Measurements from ENCODE around the gene CDSN.

CDSN gene

DNA sequence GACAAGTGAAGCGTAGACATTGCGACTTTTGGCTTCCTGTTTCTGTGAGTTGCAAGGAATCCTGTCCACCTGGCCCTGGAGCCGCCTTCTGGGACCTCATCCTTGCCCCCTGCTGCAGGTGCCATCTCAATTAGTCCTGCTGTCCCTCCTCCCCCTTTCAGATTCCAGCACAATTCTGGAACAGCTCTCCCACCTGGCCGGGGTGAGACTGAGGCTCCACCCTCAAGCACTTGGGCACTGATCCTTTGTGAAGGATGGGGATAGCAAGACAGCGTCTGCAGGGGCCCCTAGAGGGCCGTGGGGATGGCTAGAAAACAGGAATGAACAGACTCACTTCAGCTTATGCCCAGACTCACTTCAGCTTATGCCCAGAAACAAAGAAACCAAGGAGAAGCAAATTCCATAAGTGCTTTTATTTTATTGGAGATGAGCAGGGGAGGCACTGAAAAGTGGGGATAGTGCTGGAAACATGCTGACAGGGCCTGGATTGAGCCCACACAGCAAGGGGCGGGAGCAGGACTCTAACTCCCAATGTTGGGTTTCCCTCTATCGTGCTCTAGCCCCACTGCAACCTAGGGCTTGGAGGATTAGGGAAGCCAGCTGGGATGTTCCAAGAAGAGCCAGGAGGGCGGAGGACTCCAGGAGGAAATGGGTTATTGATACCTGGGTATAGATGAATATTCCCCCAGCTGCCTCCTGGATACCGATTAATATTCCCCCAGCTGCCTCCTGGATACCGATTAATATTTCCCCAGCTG lies 9.2 kb downstream of the CDSN start:
- TF ChIP-seq TEAD4 (IDR thresholded peaks at IDR 0.05) (no peak), ZBTB7A (IDR thresholded peaks at IDR 0.05; ENCODE audit: low read depth) (no peak), TAF1 (IDR thresholded peaks at IDR 0.05; ENCODE audit: low read depth) (no peak), CREB1 (IDR thresholded peaks at IDR 0.05; ENCODE audit: low read depth) (no peak)

DNA sequence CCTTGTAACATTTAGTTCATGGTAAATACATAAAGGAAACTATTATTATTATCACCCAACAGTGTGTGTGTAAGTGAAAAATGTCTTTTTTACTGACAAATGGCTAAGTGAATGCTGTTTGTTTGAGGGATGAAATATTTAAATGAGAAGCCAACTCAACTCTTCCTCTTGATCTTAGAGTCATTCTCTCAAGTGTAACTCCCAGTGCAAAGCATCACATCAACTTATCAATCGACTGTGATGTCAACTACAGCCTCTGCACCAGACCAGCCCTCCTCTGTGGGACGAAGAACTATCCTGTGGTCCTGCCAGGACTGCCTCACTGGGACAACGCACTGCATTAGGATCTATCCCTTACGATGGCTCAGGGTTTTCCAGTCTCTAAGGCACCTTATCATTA lies 13.2 kb downstream of the CDSN start:
- TF ChIP-seq ZBTB7A (IDR thresholded peaks at IDR 0.05; ENCODE audit: low read depth) (no peak), FOXM1 (IDR thresholded peaks at IDR 0.05; ENCODE audit: borderline replicate concordance, low read depth) (no peak), RAD21 (IDR thresholded peaks at IDR 0.05; ENCODE audit: low read depth) (no peak)

DNA sequence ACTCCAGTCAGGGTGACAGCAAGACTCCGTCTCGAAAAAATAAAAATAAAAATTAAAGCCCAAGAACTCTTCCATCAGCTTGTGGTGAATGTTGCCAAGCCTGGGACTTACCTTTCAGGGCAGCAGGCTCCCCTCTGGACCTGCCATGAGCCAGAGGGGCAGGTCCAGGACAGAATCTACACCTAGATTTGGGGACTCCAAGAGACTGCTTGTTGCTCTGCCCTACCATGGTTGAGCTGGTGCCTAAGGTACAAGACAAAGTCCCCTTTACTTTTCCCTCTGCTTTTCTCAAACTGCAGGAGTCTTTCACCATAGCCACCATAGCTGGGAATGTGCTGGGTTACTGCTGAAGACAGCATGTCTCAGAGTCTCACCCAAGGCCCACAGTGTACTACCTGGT lies 17.1 kb downstream of the CDSN start:
- TF ChIP-seq TEAD4 (IDR thresholded peaks at IDR 0.05) = no peak
- TF ChIP-seq YY1 (IDR thresholded peaks at IDR 0.05; ENCODE audit: low read depth) = no peak
- no peak for TF ChIP-seq EP300 (IDR thresholded peaks at IDR 0.05; ENCODE audit: borderline replicate concordance)
- TF ChIP-seq FOXM1 (IDR thresholded peaks at IDR 0.05; ENCODE audit: borderline replicate concordance, low read depth) = no peak
- TF ChIP-seq, protein P1, sequence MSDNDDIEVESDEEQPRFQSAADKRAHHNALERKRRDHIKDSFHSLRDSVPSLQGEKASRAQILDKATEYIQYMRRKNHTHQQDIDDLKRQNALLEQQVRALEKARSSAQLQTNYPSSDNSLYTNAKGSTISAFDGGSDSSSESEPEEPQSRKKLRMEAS (IDR thresholded peaks at IDR 0.05) = no peak
- TF ChIP-seq ZBTB7A (IDR thresholded peaks at IDR 0.05; ENCODE audit: low read depth) = no peak
- no peak for TF ChIP-seq CREB1 (IDR thresholded peaks at IDR 0.05; ENCODE audit: low read depth)
- TF ChIP-seq EGR1 (IDR thresholded peaks at IDR 0.05) = no peak
- no peak for TF ChIP-seq NFIC (IDR thresholded peaks at IDR 0.05)
- no peak for TF ChIP-seq CEBPB (IDR thresholded peaks at IDR 0.05)
- TF ChIP-seq RAD21 (IDR thresholded peaks at IDR 0.05; ENCODE audit: low read depth) = no peak
- TF ChIP-seq TCF12 (IDR thresholded peaks at IDR 0.05; ENCODE audit: low read depth) = no peak
- TF ChIP-seq TAF1 (IDR thresholded peaks at IDR 0.05; ENCODE audit: low read depth) = no peak

DNA sequence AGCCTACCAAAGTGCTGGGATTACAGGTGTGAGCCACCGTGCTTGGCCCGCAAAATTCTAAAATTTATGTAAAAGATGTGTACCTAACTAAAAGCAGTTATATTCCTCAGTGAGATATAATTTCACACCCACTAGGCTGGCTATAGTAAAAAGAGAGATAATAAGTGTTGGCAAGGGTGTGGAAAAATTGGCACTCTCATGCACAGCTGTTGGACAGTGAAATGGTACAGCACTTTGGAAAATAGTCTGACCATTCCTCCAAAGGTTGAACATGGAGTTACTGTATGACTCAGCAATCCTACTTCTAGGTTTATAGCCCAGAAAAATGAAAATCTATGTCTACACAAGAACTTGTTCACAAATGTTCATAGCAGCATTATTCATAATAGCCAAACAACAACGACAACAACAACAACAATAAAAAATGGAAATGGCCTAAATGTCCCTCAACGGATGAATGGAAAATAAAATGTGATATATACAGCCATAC lies 21.8 kb downstream of the CDSN start:
- TF ChIP-seq NFIC (IDR thresholded peaks at IDR 0.05) (no peak), CREB1 (IDR thresholded peaks at IDR 0.05; ENCODE audit: low read depth) (no peak), TEAD4 (IDR thresholded peaks at IDR 0.05) (no peak), RAD21 (IDR thresholded peaks at IDR 0.05; ENCODE audit: low read depth) (no peak), ZBTB7A (IDR thresholded peaks at IDR 0.05; ENCODE audit: low read depth) (no peak), TAF1 (IDR thresholded peaks at IDR 0.05; ENCODE audit: low read depth) (no peak), FOXM1 (IDR thresholded peaks at IDR 0.05; ENCODE audit: borderline replicate concordance, low read depth) (no peak), CEBPB (IDR thresholded peaks at IDR 0.05) (no peak), EP300 (IDR thresholded peaks at IDR 0.05; ENCODE audit: borderline replicate concordance) (no peak), TCF12 (IDR thresholded peaks at IDR 0.05; ENCODE audit: low read depth) (no peak), EGR1 (IDR thresholded peaks at IDR 0.05) (no peak), YY1 (IDR thresholded peaks at IDR 0.05; ENCODE audit: low read depth) (no peak)
- TF ChIP-seq, protein P2, sequence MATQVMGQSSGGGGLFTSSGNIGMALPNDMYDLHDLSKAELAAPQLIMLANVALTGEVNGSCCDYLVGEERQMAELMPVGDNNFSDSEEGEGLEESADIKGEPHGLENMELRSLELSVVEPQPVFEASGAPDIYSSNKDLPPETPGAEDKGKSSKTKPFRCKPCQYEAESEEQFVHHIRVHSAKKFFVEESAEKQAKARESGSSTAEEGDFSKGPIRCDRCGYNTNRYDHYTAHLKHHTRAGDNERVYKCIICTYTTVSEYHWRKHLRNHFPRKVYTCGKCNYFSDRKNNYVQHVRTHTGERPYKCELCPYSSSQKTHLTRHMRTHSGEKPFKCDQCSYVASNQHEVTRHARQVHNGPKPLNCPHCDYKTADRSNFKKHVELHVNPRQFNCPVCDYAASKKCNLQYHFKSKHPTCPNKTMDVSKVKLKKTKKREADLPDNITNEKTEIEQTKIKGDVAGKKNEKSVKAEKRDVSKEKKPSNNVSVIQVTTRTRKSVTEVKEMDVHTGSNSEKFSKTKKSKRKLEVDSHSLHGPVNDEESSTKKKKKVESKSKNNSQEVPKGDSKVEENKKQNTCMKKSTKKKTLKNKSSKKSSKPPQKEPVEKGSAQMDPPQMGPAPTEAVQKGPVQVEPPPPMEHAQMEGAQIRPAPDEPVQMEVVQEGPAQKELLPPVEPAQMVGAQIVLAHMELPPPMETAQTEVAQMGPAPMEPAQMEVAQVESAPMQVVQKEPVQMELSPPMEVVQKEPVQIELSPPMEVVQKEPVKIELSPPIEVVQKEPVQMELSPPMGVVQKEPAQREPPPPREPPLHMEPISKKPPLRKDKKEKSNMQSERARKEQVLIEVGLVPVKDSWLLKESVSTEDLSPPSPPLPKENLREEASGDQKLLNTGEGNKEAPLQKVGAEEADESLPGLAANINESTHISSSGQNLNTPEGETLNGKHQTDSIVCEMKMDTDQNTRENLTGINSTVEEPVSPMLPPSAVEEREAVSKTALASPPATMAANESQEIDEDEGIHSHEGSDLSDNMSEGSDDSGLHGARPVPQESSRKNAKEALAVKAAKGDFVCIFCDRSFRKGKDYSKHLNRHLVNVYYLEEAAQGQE (IDR thresholded peaks at IDR 0.05; ENCODE audit: low read depth) = no peak
- TF ChIP-seq, protein P3, sequence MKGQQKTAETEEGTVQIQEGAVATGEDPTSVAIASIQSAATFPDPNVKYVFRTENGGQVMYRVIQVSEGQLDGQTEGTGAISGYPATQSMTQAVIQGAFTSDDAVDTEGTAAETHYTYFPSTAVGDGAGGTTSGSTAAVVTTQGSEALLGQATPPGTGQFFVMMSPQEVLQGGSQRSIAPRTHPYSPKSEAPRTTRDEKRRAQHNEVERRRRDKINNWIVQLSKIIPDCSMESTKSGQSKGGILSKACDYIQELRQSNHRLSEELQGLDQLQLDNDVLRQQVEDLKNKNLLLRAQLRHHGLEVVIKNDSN (IDR thresholded peaks at IDR 0.05) = no peak
- TF ChIP-seq, protein P1 (IDR thresholded peaks at IDR 0.05) = no peak

DNA sequence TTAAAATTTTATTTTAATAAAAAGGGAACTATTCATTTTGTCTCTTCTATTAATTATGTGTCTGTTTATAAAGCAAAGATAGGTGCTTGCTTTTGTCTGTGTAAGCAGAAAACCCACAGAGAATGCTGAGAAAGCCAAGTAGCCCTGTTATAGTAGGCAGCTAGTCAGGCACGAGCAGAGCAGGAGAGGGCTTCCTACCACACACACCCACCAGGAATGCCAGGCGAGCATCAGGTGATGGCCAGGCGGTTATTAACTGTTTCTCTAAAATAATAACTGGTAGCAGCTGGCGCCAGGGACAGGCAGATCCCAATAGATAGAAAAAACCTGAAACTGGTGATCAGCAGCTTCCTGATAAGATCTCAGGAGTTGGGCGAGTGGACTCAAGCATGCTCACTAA lies 23.6 kb downstream of the CDSN start:
- no peak for TF ChIP-seq CEBPB (IDR thresholded peaks at IDR 0.05)
- TF ChIP-seq RAD21 (IDR thresholded peaks at IDR 0.05; ENCODE audit: low read depth) = no peak
- TF ChIP-seq, protein P1 (IDR thresholded peaks at IDR 0.05) = no peak

DNA sequence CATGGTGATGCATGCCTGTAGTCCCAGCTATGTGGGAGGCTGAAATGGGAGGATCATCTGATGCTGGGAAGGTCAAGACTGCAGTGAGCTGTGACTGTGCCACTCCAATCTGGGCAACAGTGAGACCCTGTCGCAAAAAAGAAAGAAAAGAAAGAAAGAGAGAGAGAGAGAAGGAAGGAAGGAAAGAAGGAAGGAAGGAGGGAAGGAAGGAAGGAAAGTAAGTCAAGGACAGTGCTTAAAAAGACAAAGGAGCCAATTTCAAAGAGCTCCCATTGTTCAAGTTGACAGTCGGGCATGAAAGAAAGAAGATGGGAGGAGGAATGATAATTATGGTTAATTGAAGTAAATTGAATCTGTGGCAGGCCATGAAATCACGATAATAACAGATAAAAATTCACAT lies 24.0 kb downstream of the CDSN start:
- TF ChIP-seq YY1 (IDR thresholded peaks at IDR 0.05; ENCODE audit: low read depth) (no peak), RAD21 (IDR thresholded peaks at IDR 0.05; ENCODE audit: low read depth) (no peak), CEBPB (IDR thresholded peaks at IDR 0.05) (no peak), FOXM1 (IDR thresholded peaks at IDR 0.05; ENCODE audit: borderline replicate concordance, low read depth) (no peak), ZBTB7A (IDR thresholded peaks at IDR 0.05; ENCODE audit: low read depth) (no peak), TEAD4 (IDR thresholded peaks at IDR 0.05) (no peak), TCF12 (IDR thresholded peaks at IDR 0.05; ENCODE audit: low read depth) (no peak), CREB1 (IDR thresholded peaks at IDR 0.05; ENCODE audit: low read depth) (no peak), EP300 (IDR thresholded peaks at IDR 0.05; ENCODE audit: borderline replicate concordance) (no peak), NFIC (IDR thresholded peaks at IDR 0.05) (no peak), TAF1 (IDR thresholded peaks at IDR 0.05; ENCODE audit: low read depth) (no peak), EGR1 (IDR thresholded peaks at IDR 0.05) (no peak)
- TF ChIP-seq, protein P1 (IDR thresholded peaks at IDR 0.05) = no peak
- TF ChIP-seq, protein P3 (IDR thresholded peaks at IDR 0.05) = no peak
- TF ChIP-seq, protein P2 (IDR thresholded peaks at IDR 0.05; ENCODE audit: low read depth) = no peak
